ENCODE data around the gene NGRN.
A peak's percentile ranks its signal among the peaks of the same experiment; 100 is the strongest.

Gene NGRN

DNA sequence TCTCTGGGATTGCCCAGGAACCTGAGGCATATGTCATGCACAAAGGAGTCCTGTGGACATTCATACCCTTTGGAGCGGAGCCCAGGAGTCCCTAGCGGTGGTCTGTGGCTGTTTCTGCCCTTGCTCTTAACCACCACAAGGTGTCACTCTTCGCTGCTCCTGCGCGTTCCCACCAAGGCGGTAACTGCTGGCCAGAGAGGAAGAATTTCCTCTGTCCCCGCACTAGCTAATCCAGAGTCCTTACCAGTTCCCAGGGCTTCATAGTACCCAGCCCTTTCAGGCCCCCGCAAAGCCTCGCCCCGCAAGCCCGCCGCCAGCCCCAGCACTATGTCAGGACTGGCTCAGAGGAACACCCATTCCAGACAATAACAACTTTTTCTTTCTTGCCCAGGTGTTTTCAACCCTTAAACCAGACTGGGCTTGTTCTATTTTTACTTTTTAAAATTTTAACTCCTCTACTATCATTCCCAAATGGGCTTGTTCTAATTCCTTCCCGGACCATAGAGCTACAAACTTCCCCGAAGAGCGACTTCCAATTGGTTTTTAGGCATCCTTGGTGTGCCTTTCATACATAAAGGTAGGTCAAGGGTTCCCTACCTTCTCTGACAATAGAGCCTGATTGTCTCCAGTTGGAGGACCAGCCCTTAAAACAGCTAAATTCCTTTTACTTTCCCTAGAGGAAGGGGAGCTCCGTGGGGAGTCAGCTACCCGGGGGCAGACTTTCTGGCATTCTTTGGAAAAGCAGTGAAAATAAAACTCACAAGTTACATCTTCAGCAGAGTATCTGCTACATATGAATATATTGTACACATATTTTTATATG is 54.8 kb downstream of the NGRN start:
- peak; percentile 89 for DNase-seq

DNA sequence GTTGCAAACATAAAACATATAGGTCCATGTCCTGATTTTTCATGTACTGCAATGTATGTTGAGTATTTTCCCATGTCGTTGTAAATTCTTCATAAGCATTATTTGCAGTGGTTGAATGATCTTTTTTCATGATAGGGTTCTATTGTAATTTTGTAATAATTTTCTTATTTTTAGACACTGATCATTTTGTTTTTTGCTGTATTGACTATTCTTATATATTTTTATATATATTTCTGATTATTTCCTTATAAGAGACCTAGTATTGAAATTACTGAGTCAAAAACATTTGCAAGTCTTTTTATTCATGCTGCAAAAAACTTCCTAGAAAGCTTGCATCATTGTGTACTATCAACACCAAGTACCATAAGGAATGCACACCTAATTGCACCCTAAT is 55.4 kb downstream of the NGRN start:
- no peak for DNase-seq
